Tibial nerve (tissue), 4 donors: ENCODE measurements around the gene BIK. TPM values are rescaled to one million over a fixed set of nuclear protein-coding genes. Genes with fewer than 3 reads are reported as not detected.
A peak's percentile ranks its signal among the peaks of the same experiment; 100 is the strongest.

Source experiments
- DNase-seq, 2 donors: peaks; one replicate each; pipeline ENCODE4 v3.0.0-alpha.2; 2019; ENCODE audit warnings: low spot score in 2 of 2
- H3K27ac ChIP-seq, 4 donors: fragments of 200-600 bp; sonication (generic) in 3 of 4; one replicate each; pipeline ENCODE4 v1.5.1; 2017 to 2019; ENCODE audit warnings: mild to moderate bottlenecking in 1 of 4
- H3K27me3 ChIP-seq, 2 donors: fragments of 200-600 bp; sonication (generic) in 1 of 2; one replicate each; pipeline versions ENCODE4 v1.5.1 to v1.6.0; 2017 to 2019
- H3K36me3 ChIP-seq, 3 donors: fragments of 200-600 bp; sonication (generic); one replicate each; pipeline ENCODE4 v1.5.1; 2018 to 2019
- H3K4me1 ChIP-seq, 4 donors: fragments of 200-600 bp; sonication (generic) in 3 of 4; one replicate each; pipeline ENCODE4 v1.5.1; 2017 to 2019
- H3K4me3 ChIP-seq, 4 donors: fragments of 200-600 bp; sonication (generic) in 3 of 4; one replicate each; pipeline ENCODE4 v1.5.1; 2017 to 2019; ENCODE audit warnings: mild to moderate bottlenecking in 1 of 4, moderate library complexity in 1 of 4
- H3K9me3 ChIP-seq, 4 donors: fragments of 200-600 bp; sonication (generic) in 3 of 4; one replicate each; pipeline ENCODE4 v1.5.1; 2017 to 2019
- EP300 ChIP-seq, 2 donors: sonication (generic); formaldehyde crosslinking; IDR thresholded peaks; one replicate each; pipeline ENCODE4 v1.6.1; 2017; ENCODE audit warnings: antibody characterized with exemption in 2 of 2, mild to moderate bottlenecking in 1 of 2
- POLR2A ChIP-seq, 2 donors: fragments of 450-650 bp; IDR thresholded peaks; one replicate each; pipeline ENCODE4 v1.6.1; 2017; ENCODE audit warnings: antibody characterized with exemption in 2 of 2, mild to moderate bottlenecking in 2 of 2, moderate library complexity in 2 of 2
- WGBS, 2 donors: methylation state at CpG; one replicate each; pipeline ENCODE4 v1.1.5; 2018; 5-methylcytosine and 5-hydroxymethylcytosine counted together
- total RNA-seq, 4 donors: library from RNA; depleted of rRNA; stranded (reverse); fragments of >200 nt; gene quantifications; one replicate each; pipeline ENCODE4 v1.1.0, GENCODE V29; 2016
- TF ChIP-seq, protein P1 (sequence below), 5 experiments: fragments of 200-600 bp in 3 of 5; fragments of 450-650 bp in 2 of 5; sonication (generic) in 3 of 5; IDR thresholded peaks; one replicate each; pipeline ENCODE4 v1.5.1; 2016 to 2019; ENCODE audit warnings: antibody characterized with exemption in 5 of 5, mild to moderate bottlenecking in 3 of 5, moderate library complexity in 2 of 5

The BIK gene
- total RNA-seq, 4 donors from 2014 or later = not detected

DNA sequence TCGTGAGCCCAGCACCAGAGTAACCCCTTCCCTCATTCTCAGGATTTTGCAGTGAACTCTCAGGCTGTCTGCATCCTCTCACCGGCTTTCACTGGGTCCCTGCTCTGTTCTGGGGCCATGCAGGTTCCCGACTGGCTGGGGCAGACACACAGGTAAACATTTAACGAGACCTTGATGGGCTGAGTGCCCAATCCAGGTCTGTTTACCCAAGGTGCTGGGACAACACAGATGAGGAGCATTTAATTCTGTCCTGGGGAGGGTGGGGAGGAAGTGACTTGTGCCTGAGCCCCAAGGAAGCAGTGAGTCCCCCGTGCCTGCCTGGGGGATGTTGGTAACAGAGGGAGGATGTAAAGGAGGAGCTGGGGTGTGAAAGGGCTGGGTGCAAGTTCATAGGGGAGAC is 4.4 kb downstream of the BIK start:
- Histone ChIP-seq H3K4me3 (no peak overlapping the region), H3K4me1 (peaks cover 0 to 19% (median 18%) of the 10 kb centered on the region in 4 donors), H3K27ac (no peak overlapping the region), H3K27me3 (peaks cover 0 to 62% of the 10 kb centered on the region in 2 donors), H3K36me3 (peaks cover 0 to 4% (median 0%) of the 10 kb centered on the region in 3 donors), H3K9me3 (no peaks in the 10 kb centered on the region)
- no peak for DNase-seq
- WGBS, 2 donors = 47 to 56% methylated on average over 5 of the region's 5 CpGs
- TF ChIP-seq POLR2A (IDR thresholded peaks at IDR 0.05) = no peak
- no peak for TF ChIP-seq EP300 (IDR thresholded peaks at IDR 0.05)
- TF ChIP-seq, protein P1, sequence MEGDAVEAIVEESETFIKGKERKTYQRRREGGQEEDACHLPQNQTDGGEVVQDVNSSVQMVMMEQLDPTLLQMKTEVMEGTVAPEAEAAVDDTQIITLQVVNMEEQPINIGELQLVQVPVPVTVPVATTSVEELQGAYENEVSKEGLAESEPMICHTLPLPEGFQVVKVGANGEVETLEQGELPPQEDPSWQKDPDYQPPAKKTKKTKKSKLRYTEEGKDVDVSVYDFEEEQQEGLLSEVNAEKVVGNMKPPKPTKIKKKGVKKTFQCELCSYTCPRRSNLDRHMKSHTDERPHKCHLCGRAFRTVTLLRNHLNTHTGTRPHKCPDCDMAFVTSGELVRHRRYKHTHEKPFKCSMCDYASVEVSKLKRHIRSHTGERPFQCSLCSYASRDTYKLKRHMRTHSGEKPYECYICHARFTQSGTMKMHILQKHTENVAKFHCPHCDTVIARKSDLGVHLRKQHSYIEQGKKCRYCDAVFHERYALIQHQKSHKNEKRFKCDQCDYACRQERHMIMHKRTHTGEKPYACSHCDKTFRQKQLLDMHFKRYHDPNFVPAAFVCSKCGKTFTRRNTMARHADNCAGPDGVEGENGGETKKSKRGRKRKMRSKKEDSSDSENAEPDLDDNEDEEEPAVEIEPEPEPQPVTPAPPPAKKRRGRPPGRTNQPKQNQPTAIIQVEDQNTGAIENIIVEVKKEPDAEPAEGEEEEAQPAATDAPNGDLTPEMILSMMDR (IDR thresholded peaks at IDR 0.05) = no peak

DNA sequence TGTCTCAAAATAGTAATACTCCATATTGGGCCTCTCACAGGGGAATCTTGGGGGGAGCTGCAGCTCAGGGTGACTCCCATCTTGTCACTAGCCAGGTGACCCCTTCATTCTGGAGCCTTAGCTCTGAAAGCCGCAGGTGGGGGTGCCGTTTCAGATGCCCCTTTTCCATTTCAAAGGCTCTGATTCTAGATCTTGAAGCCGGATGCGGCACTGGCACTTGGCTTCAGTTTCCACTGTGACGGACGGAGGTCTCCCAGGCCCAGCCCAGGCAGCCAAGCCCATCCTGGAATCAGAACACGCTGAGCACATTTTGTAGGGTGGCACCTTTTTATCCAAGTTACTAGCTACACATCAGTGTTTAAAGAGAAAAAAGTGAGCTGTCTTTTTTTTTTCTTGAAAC is 6.4 kb downstream of the BIK start:
- Histone ChIP-seq H3K27me3 (peaks cover 0 to 42% of the 10 kb centered on the region in 2 donors), H3K27ac (no peak overlapping the region), H3K36me3 (peaks cover 0 to 4% (median 0%) of the 10 kb centered on the region in 3 donors), H3K9me3 (no peaks in the 10 kb centered on the region), H3K4me1 (no peaks in the 10 kb centered on the region), H3K4me3 (no peak overlapping the region)
- TF ChIP-seq POLR2A (IDR thresholded peaks at IDR 0.05) (no peak), EP300 (IDR thresholded peaks at IDR 0.05) (no peak)
- TF ChIP-seq, protein P1 (IDR thresholded peaks at IDR 0.05) = no peak
- WGBS, 2 donors = 94 to 96% methylated on average over 5 to 7 of the region's 7 CpGs
- no peak for DNase-seq

DNA sequence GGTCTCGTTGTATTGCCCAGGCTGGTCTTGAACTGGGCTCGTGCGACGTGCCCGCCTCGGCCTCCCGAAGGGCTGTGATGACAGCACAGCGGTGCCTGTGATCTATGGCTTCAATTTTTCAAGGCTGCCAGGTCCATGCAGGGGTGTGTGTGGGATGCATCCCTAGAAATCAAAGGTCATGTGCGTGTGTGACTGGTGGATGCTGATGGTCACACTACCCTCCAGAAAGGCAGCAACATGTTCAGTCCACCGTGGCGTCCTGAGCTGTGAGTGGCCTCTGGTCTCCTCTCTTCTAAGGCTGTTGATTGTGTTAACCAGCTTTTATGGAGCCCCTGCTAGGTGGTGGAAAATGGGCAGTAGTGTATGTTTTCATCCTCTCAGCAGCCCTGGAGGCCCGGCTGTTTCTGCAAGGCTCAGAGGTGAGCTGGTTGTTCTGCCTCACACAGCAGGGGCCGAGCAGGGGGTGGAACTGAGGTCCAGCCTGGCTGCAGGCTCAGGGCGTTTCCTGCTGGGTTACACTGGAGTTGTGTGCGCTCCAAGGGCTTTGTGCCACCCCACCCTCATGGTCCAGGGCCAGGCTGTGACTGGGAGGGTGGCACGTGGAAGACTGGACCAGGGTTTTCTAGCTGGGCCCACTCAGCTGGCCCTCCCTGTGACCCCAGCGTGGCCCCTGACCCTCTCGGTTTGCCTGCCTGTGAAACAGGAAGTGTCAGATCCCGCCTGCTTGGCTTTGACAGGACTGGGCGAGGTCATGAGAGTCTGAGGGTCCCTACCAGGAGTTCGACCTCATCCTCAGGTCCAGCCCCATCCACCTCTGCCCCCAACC is 7.7 kb downstream of the BIK start:
- no peaks in the 10 kb centered on the region for H3K9me3 ChIP-seq
- DNase-seq = no peak
- H3K4me3 ChIP-seq = no peak overlapping the region
- TF ChIP-seq, protein P1 (IDR thresholded peaks at IDR 0.05) = no peak
- TF ChIP-seq POLR2A (IDR thresholded peaks at IDR 0.05) (no peak), EP300 (IDR thresholded peaks at IDR 0.05) (no peak)
- H3K4me1 ChIP-seq = no peaks in the 10 kb centered on the region
- H3K36me3 ChIP-seq = peaks cover 0 to 4% (median 0%) of the 10 kb centered on the region in 3 donors
- no peak overlapping the region for H3K27ac ChIP-seq
- H3K27me3 ChIP-seq = peaks cover 0 to 29% of the 10 kb centered on the region in 2 donors
- WGBS, 2 donors = 66 to 69% methylated on average over 18 to 21 of the region's 21 CpGs

DNA sequence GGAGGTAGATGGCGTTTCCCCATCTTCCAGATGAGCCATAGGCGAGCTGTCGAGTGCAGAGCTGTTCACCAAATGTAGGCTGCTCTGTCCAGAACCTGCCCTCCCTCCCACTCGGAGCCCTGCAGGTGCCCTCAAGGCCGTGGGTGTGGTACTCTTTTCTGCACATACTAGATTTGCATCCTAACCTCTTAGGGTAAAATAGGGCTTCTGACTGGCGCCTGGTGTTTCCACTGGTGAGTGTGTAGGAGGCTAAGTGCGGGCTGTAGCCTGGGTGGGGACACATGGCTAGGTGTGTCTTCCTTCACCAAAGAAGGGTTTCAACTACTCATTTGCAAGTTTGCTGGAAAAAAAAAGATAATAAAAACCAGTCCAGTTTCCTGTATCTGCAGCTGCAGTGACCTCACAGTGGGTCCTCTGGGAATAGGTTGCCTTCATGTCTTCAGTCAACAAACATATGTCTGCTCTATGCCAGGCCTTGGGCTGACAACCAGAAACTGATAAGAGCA is 8.5 kb downstream of the BIK start:
- TF ChIP-seq POLR2A (IDR thresholded peaks at IDR 0.05) = no peak
- TF ChIP-seq, protein P1 (IDR thresholded peaks at IDR 0.05) = no peak
- no peak for TF ChIP-seq EP300 (IDR thresholded peaks at IDR 0.05)
- H3K27me3 ChIP-seq = peaks cover 0 to 21% of the 10 kb centered on the region in 2 donors
- no peak overlapping the region for H3K4me3 ChIP-seq
- no peak for DNase-seq
- no peaks in the 10 kb centered on the region for H3K4me1 ChIP-seq
- H3K9me3 ChIP-seq = no peaks in the 10 kb centered on the region
- no peak overlapping the region for H3K27ac ChIP-seq
- 70 to 71% methylated on average over 7 of the region's 7 CpGs for WGBS, 2 donors
- peaks cover 0 to 4% (median 0%) of the 10 kb centered on the region in 3 donors for H3K36me3 ChIP-seq

DNA sequence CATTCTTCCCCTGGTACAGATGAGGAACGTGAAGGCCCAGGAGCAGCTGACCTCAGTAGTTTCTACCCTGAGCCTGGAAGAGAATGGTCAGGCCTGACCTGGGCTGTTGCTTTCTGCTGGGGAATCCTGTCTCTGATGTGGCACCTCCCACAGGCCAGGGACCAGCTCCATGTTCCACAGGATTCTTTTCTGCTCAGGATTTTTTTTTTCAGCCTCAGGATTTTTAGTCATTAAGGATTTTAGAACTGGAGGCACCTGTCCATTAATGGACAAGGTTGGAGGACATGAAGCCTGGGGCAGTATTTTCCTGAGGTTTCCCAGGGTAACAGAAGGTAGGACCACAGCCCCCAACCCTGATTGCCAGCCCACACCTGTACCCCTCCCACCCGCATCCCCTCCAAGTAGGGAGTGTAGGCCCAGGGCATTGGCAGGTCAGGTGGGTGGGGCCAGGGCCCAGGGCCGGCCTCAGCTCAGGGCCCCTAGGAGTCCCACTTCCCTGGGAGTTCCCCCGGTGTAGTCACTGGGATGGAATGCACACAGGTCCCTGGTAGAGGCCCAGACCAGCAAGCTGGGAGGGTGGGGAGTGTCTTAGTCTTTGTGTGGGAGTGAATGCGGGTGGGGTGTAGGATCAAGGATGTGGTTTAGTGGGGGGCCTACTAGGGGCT is 16.1 kb downstream of the BIK start:
- no peak for DNase-seq
- Histone ChIP-seq H3K27me3 (no peaks in the 10 kb centered on the region), H3K27ac (peak overlapping the region in 1 of 4 donors; percentile 40), H3K4me1 (peaks cover 0 to 13% (median 6%) of the 10 kb centered on the region in 4 donors), H3K4me3 (no peak overlapping the region), H3K36me3 (peaks cover 0 to 6% (median 0%) of the 10 kb centered on the region in 3 donors), H3K9me3 (no peaks in the 10 kb centered on the region)
- TF ChIP-seq POLR2A (IDR thresholded peaks at IDR 0.05) = no peak
- TF ChIP-seq, protein P1 (IDR thresholded peaks at IDR 0.05) = no peak
- TF ChIP-seq EP300 (IDR thresholded peaks at IDR 0.05) = no peak
- WGBS, 2 donors = 55 to 64% methylated on average over 3 to 5 of the region's 5 CpGs
